DMS79 (cell line): Measurements from ENCODE around the gene PSMA5.
A peak's percentile ranks its signal among the peaks of the same experiment; 100 is the strongest.
"Not testable (repeated sequence)": the region's sequence is repeated elsewhere in the genome, so short reads cannot be mapped to it uniquely, and the experiment has no call there.

Source experiments
- DNase-seq: peaks from one replicate; lab custom pipeline; 2025; lab: John Stamatoyannopoulos, UW

The PSMA5 gene

GRCh38 chr1:109432336-109432735 lies 6.1 kb upstream of the PSMA5 start:
- no peak for DNase-seq

GRCh38 chr1:109427171-109427467 lies 871 bp upstream of the PSMA5 start:
- DNase-seq: no peak

- peak; percentile 69 for DNase-seq
These were observed 612 bp downstream of the PSMA5 start for GRCh38 chr1:109425391-109426280.

GRCh38 chr1:109423498-109423897 lies 2.8 kb downstream of the PSMA5 start:
- DNase-seq: no peak

- no peak for DNase-seq
These were observed 13.7 kb downstream of the PSMA5 start for GRCh38 chr1:109412551-109412950.

GRCh38 chr1:109404838-109405237 lies 21.4 kb downstream of the PSMA5 start:
- DNase-seq: no peak

GRCh38 chr1:109402025-109402424 lies 24.2 kb downstream of the PSMA5 start:
- DNase-seq: no peak

- no peak for DNase-seq
These were observed 26.1 kb downstream of the PSMA5 start for GRCh38 chr1:109400035-109400655.

- DNase-seq: peak; percentile 27
These were observed 26.8 kb downstream of the PSMA5 start for GRCh38 chr1:109399326-109399957.

GRCh38 chr1:109398343-109399225 lies 27.7 kb downstream of the PSMA5 start:
- peak; percentile 43 for DNase-seq

- peak; percentile 95 for DNase-seq
These were observed 28.5 kb downstream of the PSMA5 start, which contains the start of gene SORT1 for GRCh38 chr1:109397581-109398342. Gene SORT1 (minus strand): TSS chr1:109397918. CDS start chr1:109397892, 26 bp downstream.

- no peak for DNase-seq
These were observed 29.2 kb downstream of the PSMA5 start for GRCh38 chr1:109396871-109397580.

- DNase-seq: no peak
These were observed 29.8 kb downstream of the PSMA5 start for GRCh38 chr1:109396513-109396839.

- DNase-seq: no peak
These were observed 30.4 kb downstream of the PSMA5 start for GRCh38 chr1:109395602-109396512.

GRCh38 chr1:109395282-109395599 lies 31.0 kb downstream of the PSMA5 start:
- DNase-seq: not testable (repeated sequence)

GRCh38 chr1:109394591-109395281 lies 31.5 kb downstream of the PSMA5 start:
- no peak for DNase-seq

- no peak for DNase-seq
These were observed 32.5 kb downstream of the PSMA5 start for GRCh38 chr1:109393617-109394233.

- no peak for DNase-seq
These were observed 33.2 kb downstream of the PSMA5 start for GRCh38 chr1:109392788-109393616.
